CD4-positive, alpha-beta T cell treated with Interferon alpha-2 for 1 hour (primary cell): Measurements from ENCODE around the gene CLDND2.
A peak's percentile ranks its signal among the peaks of the same experiment; 100 is the strongest.
"Not testable (repeated sequence)": the region's sequence is repeated elsewhere in the genome, so short reads cannot be mapped to it uniquely, and the experiment has no call there.

Experiments used
- DNase-seq, 2 donors: peaks; one replicate each; pipeline ENCODE4 v3.0.0-alpha.2; 2020 to 2022

Gene CLDND2

GRCh38 chr19:51368366-51369282 lies at the start of gene CLDND2:
Gene CLDND2, minus strand, starts transcription at chr19:51369003. Its CDS starts 426 bp downstream, at chr19:51368577.
- peak in 1 of 2 donors; percentile 34 for DNase-seq

GRCh38 chr19:51417810-51418157 lies 49.0 kb upstream of the CLDND2 start:
- no peak for DNase-seq

- peak; percentile 14 to 66 for DNase-seq
Observed at GRCh38 chr19:51417107-51417809, 48.5 kb upstream of the CLDND2 start, which contains the start of gene SIGLEC10. Gene SIGLEC10, minus strand, starts transcription at chr19:51417642. Its CDS starts 61 bp downstream, at chr19:51417581.

GRCh38 chr19:51416422-51416821 lies 47.6 kb upstream of the CLDND2 start:
- not testable (repeated sequence) for DNase-seq

GRCh38 chr19:51415187-51415586 lies 46.4 kb upstream of the CLDND2 start:
- no peak for DNase-seq

- no peak for DNase-seq
Observed at GRCh38 chr19:51410950-51411748, 42.3 kb upstream of the CLDND2 start.

GRCh38 chr19:51407511-51408131 lies 38.8 kb upstream of the CLDND2 start:
- DNase-seq, result peak; percentile 33 to 60

- no peak for DNase-seq
Observed at GRCh38 chr19:51402117-51402516, 33.3 kb upstream of the CLDND2 start.

GRCh38 chr19:51399936-51400335 lies 31.1 kb upstream of the CLDND2 start:
- not testable (repeated sequence) for DNase-seq

- no peak for DNase-seq
Observed at GRCh38 chr19:51399231-51399630, 30.4 kb upstream of the CLDND2 start.

- peak in 1 of 2 donors; percentile 53 for DNase-seq
Observed at GRCh38 chr19:51398096-51398704, 29.4 kb upstream of the CLDND2 start.

- not testable (repeated sequence) for DNase-seq
Observed at GRCh38 chr19:51397453-51397852, 28.6 kb upstream of the CLDND2 start.

- DNase-seq, result no peak
Observed at GRCh38 chr19:51396175-51396574, 27.4 kb upstream of the CLDND2 start.

GRCh38 chr19:51394050-51394836 lies 25.4 kb upstream of the CLDND2 start:
- peak; percentile 94 to 96 for DNase-seq

- no peak for DNase-seq
Observed at GRCh38 chr19:51392701-51393100, 23.9 kb upstream of the CLDND2 start.

- no peak for DNase-seq
Observed at GRCh38 chr19:51391073-51391611, 22.3 kb upstream of the CLDND2 start.

- DNase-seq, result no peak
Observed at GRCh38 chr19:51389143-51389542, 20.3 kb upstream of the CLDND2 start.

- DNase-seq, result no peak
Observed at GRCh38 chr19:51387924-51388389, 19.2 kb upstream of the CLDND2 start, which contains the start of gene LIM2. Gene LIM2, minus strand, starts transcription at chr19:51387974. Its CDS starts 531 bp downstream, at chr19:51387443.

GRCh38 chr19:51386882-51387520 lies 18.2 kb upstream of the CLDND2 start:
- DNase-seq, result peak in 1 of 2 donors; percentile 36

GRCh38 chr19:51382004-51382403 lies 13.2 kb upstream of the CLDND2 start:
- DNase-seq, result no peak
